A549 (cell line): ENCODE results near the gene FHIP1B. TPM values are rescaled to one million over a fixed set of nuclear protein-coding genes. Genes with fewer than 3 reads are reported as not detected.

Source experiments
- ATAC-seq, 2 experiments: fragments of 200-7000 bp in 1 of 2; fragments of >200 bp in 1 of 2; cut with Nextera tagmentation in 1 of 2; cut with Tn5 transposase in 1 of 2; 3 replicates each; pipeline versions ENCODE4 v1.8.0 to v1.9.1; 2018 to 2020; ENCODE audit warnings: mild to moderate bottlenecking in 1 of 2, moderate library complexity in 1 of 2
- CTCF ChIA-PET: fragments of 300-600 bp; sonication (Branson Sonifier 250); formaldehyde crosslinking; extraction: SDS; loops from one replicate; lab custom pipeline; 2021; ENCODE audit warnings: antibody characterized with exemption, inconsistent platforms; lab: Yijun Ruan, JAX
- POLR2A ChIA-PET: fragments of 350-600 bp; formaldehyde crosslinking; extraction: SDS; loops from one replicate; lab custom pipeline; 2021; ENCODE audit warnings: antibody characterized with exemption, inconsistent platforms; lab: Yijun Ruan, JAX
- DNase-seq, 2 experiments: peaks; one replicate each; pipeline versions ENCODE4 v3.0.0 to v3.0.0-alpha.2; 2011 to 2016; ENCODE audit warnings: low read depth in 1 of 2, low spot score in 1 of 2
- FAIRE-seq: peaks from 2 replicates; lab custom pipeline; 2011; peaks lifted over from hg19 to GRCh38; lab: Jason Lieb, UNC
- H3K27ac ChIP-seq, 2 experiments: fragments of >200 bp; sonication (Bioruptor Twin); formaldehyde crosslinking; 3 replicates each; pipeline ENCODE4 v1.5.1; 2016 to 2017
- H3K4me1 ChIP-seq: fragments of >200 bp; sonication (Bioruptor Twin); formaldehyde crosslinking; 3 replicates; pipeline ENCODE4 v1.6.1; 2016
- H3K4me2 ChIP-seq: fragments of >200 bp; sonication (Bioruptor Twin); formaldehyde crosslinking; 3 replicates; pipeline ENCODE4 v1.6.1; 2016
- H3K4me3 ChIP-seq: fragments of >200 bp; sonication (Bioruptor Twin); formaldehyde crosslinking; 3 replicates; pipeline ENCODE4 v1.5.1; 2016
- H3K9me3 ChIP-seq: fragments of >200 bp; sonication (Bioruptor Twin); formaldehyde crosslinking; 3 replicates; pipeline ENCODE4 v1.6.1; 2016
- BCL3 ChIP-seq: fragments of >200 bp; sonication (Bioruptor Twin); formaldehyde crosslinking; IDR thresholded peaks from 3 replicates; pipeline ENCODE4 v1.6.1; 2016
- CHD2 ChIP-seq: fragments of 150-350 bp; IDR thresholded peaks from 2 replicates; pipeline ENCODE4 v1.6.1; 2014; ENCODE audit warnings: low read length; ENCODE audit not compliant: partially characterized antibody
- FOSB ChIP-seq: fragments of 250-450 bp; sonication (Bioruptor Pico); IDR thresholded peaks from 2 replicates; pipeline ENCODE4 v1.5.0; 2020; ENCODE audit warnings: mild to moderate bottlenecking, moderate library complexity
- FOSL2 ChIP-seq, 2 experiments: fragments of 450-650 bp in 1 of 2; fragments of >200 bp in 1 of 2; sonication (Bioruptor Twin) in 1 of 2; formaldehyde crosslinking; IDR thresholded peaks; 2 replicates each; pipeline versions ENCODE4 v1.5.0 to v1.6.1; 2016 to 2020; ENCODE audit warnings: mild to moderate bottlenecking in 1 of 2, moderate library complexity in 1 of 2
- FOXS1 ChIP-seq: fragments of 250-450 bp; sonication (Bioruptor Pico); IDR thresholded peaks from 2 replicates; pipeline ENCODE4 v1.5.0; 2020; ENCODE audit warnings: mild to moderate bottlenecking, moderate library complexity
- HMGXB4 ChIP-seq: fragments of 250-450 bp; sonication (Bioruptor Pico); IDR thresholded peaks from 2 replicates; pipeline ENCODE4 v1.5.0; 2021; ENCODE audit warnings: mild to moderate bottlenecking, moderate library complexity, borderline replicate concordance
- NFE2L2 ChIP-seq: fragments of 150-350 bp; conservative IDR thresholded peaks from 2 replicates; pipeline ENCODE4 v1.6.1; 2014; ENCODE audit warnings: low read length
- NR3C1 ChIP-seq: fragments of >200 bp; sonication (Bioruptor Twin); formaldehyde crosslinking; IDR thresholded peaks from 3 replicates; pipeline ENCODE4 v1.6.1; 2017
- RAD21 ChIP-seq, 2 experiments: fragments of >200 bp in 1 of 2; sonication (Bioruptor Twin) in 1 of 2; formaldehyde crosslinking in 1 of 2; IDR thresholded peaks in 1 of 2; conservative IDR thresholded peaks in 1 of 2; 2 replicates in 1 of 2; 3 replicates in 1 of 2; pipeline ENCODE4 v1.6.1; 2012 to 2018; ENCODE audit warnings: inconsistent platforms in 1 of 2
- RARB ChIP-seq: fragments of 250-450 bp; sonication (Bioruptor Pico); IDR thresholded peaks from 2 replicates; pipeline ENCODE4 v1.8.0; 2021; ENCODE audit warnings: mild to moderate bottlenecking, moderate library complexity
- RCOR1 ChIP-seq: fragments of 150-350 bp; IDR thresholded peaks from 2 replicates; pipeline ENCODE4 v1.6.1; 2014; ENCODE audit warnings: antibody characterized with exemption, low read length, low read depth
- RNF2 ChIP-seq: fragments of 200-600 bp; sonication (generic); IDR thresholded peaks from 2 replicates; pipeline ENCODE4 v1.6.1; 2016; ENCODE audit warnings: low read depth, mild to moderate bottlenecking, antibody characterized with exemption, moderate library complexity, borderline replicate concordance
- TP53 ChIP-seq: fragments of 250-450 bp; sonication (Bioruptor Pico); IDR thresholded peaks from 2 replicates; pipeline ENCODE4 v1.5.0; 2021; ENCODE audit warnings: mild to moderate bottlenecking, moderate library complexity
- ZSCAN20 ChIP-seq: fragments of 250-450 bp; sonication (Bioruptor Pico); IDR thresholded peaks from 2 replicates; pipeline ENCODE4 v1.8.0; 2022; ENCODE audit warnings: mild to moderate bottlenecking, moderate library complexity
- WGBS: methylation state at CpG from one replicate; pipeline ENCODE4 v1.1.6; 2017; ENCODE audit errors: missing lambda C conversion rate; 5-methylcytosine and 5-hydroxymethylcytosine counted together
- polyA plus RNA-seq, 4 experiments: library from polyadenylated mRNA; depleted of rRNA in 3 of 4; stranded (reverse); fragments of >200 nt; fragmentation: RNase III in 1 of 4; extraction: RNeasy Plus Mini Kit Qiagen cat#74134 plus additional on column Dnase treatment in 1 of 4; gene quantifications; 2 replicates in 3 of 4; 3 replicates in 1 of 4; pipeline ENCODE4 v1.2.3, GENCODE V29; 2011 to 2017
- TF ChIP-seq, protein P1 (sequence below): IDR thresholded peaks from 2 replicates; pipeline ENCODE4 v1.6.1; 2012
- TF ChIP-seq, protein P2 (sequence below): fragments of >200 bp; sonication (Bioruptor Twin); formaldehyde crosslinking; IDR thresholded peaks from 3 replicates; pipeline ENCODE4 v1.5.1; 2016
- TF ChIP-seq, protein P3 (sequence below): IDR thresholded peaks from 2 replicates; pipeline ENCODE4 v1.6.1; 2012

FHIP1B gene
- polyA plus RNA-seq, 2 of the 4 experiments (the other 2 are of a cell fraction), result 14.3 to 19.4 TPM

- DNase-seq (peak in 1 of 2 experiments; percentile 22), ATAC-seq (peak in 1 of 2 experiments; percentile 73; a peak in 3 of 6 replicates), FAIRE-seq (no peak)
- CTCF ChIA-PET, result interaction anchor here (0.7 to 2.5 kb wide), 10 partner anchors 13 to 247 kb away, joined by 3 to 11 read pairs (median 4); no protein-coding TSS in a partner anchor
- WGBS, result 70% methylated on average over 24 of the region's 24 CpGs
- no peaks in the 10 kb centered on the region for H3K4me1 ChIP-seq
- 0 out of 5 replicates have a peak, but pooled peaks of 1 of the 2 experiments have one; percentile 7 for TF ChIP-seq RAD21 (conservative IDR thresholded peaks at IDR 0.05 in 1 of 2, IDR thresholded peaks at IDR 0.05 in 1 of 2)
- TF ChIP-seq, protein P1, sequence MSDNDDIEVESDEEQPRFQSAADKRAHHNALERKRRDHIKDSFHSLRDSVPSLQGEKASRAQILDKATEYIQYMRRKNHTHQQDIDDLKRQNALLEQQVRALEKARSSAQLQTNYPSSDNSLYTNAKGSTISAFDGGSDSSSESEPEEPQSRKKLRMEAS, result 0 out of 2 replicates have a peak, but pooled peaks have one; percentile 19
- no peak for TF ChIP-seq RARB (CRISPR knock-in tag)
- no peak overlapping the region for H3K4me2 ChIP-seq
- H3K4me3 ChIP-seq, result no peak overlapping the region
- POLR2A ChIA-PET, result no interaction called here
- no peaks in the 10 kb centered on the region for H3K9me3 ChIP-seq
- H3K27ac ChIP-seq, result no peak overlapping the region
Observed at GRCh38 chr11:6269994-6270393, 35.6 kb upstream of the FHIP1B start.

GRCh38 chr11:6268820-6269219, 34.4 kb upstream of the FHIP1B start:
- no peak for FAIRE-seq
- H3K27ac ChIP-seq, result no peak overlapping the region
- DNase-seq, result no peak
- ChIA-PET CTCF (interaction anchor here (1.7 to 1.9 kb wide), 2 partner anchors 18 to 85 kb away, joined by 5 to 7 read pairs; no protein-coding TSS in a partner anchor), POLR2A (no interaction called here)
- H3K4me1 ChIP-seq, result no peaks in the 10 kb centered on the region
- no peak overlapping the region for H3K4me2 ChIP-seq
- no peak for ATAC-seq
- H3K4me3 ChIP-seq, result no peak overlapping the region
- TF ChIP-seq ZSCAN20 (CRISPR knock-in tag) (no peak), NFE2L2 (no peak), RCOR1 (no peak), FOXS1 (no peak), TP53 (CRISPR knock-in tag) (no peak), RNF2 (no peak), CHD2 (no peak), NR3C1 (no peak), BCL3 (no peak), FOSB (no peak), FOSL2 (IDR thresholded peaks at IDR 0.05) (no peak), FOSL2 (CRISPR knock-in tag; IDR thresholded peaks at IDR 0.05) (no peak), HMGXB4 (CRISPR knock-in tag) (no peak)
- TF ChIP-seq, protein P2, sequence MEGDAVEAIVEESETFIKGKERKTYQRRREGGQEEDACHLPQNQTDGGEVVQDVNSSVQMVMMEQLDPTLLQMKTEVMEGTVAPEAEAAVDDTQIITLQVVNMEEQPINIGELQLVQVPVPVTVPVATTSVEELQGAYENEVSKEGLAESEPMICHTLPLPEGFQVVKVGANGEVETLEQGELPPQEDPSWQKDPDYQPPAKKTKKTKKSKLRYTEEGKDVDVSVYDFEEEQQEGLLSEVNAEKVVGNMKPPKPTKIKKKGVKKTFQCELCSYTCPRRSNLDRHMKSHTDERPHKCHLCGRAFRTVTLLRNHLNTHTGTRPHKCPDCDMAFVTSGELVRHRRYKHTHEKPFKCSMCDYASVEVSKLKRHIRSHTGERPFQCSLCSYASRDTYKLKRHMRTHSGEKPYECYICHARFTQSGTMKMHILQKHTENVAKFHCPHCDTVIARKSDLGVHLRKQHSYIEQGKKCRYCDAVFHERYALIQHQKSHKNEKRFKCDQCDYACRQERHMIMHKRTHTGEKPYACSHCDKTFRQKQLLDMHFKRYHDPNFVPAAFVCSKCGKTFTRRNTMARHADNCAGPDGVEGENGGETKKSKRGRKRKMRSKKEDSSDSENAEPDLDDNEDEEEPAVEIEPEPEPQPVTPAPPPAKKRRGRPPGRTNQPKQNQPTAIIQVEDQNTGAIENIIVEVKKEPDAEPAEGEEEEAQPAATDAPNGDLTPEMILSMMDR, result no peak
- TF ChIP-seq, protein P3, sequence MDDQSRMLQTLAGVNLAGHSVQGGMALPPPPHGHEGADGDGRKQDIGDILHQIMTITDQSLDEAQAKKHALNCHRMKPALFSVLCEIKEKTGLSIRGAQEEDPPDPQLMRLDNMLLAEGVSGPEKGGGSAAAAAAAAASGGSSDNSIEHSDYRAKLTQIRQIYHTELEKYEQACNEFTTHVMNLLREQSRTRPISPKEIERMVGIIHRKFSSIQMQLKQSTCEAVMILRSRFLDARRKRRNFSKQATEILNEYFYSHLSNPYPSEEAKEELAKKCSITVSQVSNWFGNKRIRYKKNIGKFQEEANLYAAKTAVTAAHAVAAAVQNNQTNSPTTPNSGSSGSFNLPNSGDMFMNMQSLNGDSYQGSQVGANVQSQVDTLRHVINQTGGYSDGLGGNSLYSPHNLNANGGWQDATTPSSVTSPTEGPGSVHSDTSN, result no peak
- no peaks in the 10 kb centered on the region for H3K9me3 ChIP-seq
- 14% methylated on average over 1 of the region's 1 CpG for WGBS
